Measurements from ENCODE around the gene NTM.

NTM gene

GRCh38 chr11:132187386-132187785 is 817.0 kb downstream of the NTM start:
- DNase-seq (ENCODE audit: low read depth) = no peak
- TF ChIP-seq CTCF (conservative IDR thresholded peaks at IDR 0.05; ENCODE audit: low read length) = 0 out of 2 replicates have a peak, but pooled peaks have one; percentile 10
- no peak overlapping the region for H3K4me3 ChIP-seq (ENCODE audit: low read length)

GRCh38 chr11:132187814-132188213 is 817.4 kb downstream of the NTM start:
- no peak for TF ChIP-seq CTCF (conservative IDR thresholded peaks at IDR 0.05; ENCODE audit: low read length)
- peak; percentile 54 for DNase-seq (ENCODE audit: low read depth)

GRCh38 chr11:132196928-132197327 is 826.5 kb downstream of the NTM start:
- TF ChIP-seq CTCF (conservative IDR thresholded peaks at IDR 0.05; ENCODE audit: low read length) = no peak
- no peak for DNase-seq (ENCODE audit: low read depth)
- H3K4me3 ChIP-seq (ENCODE audit: low read length) = no peak overlapping the region

More at GRCh38 chr11:132187814-132188213, 817.4 kb downstream of the NTM start:
- no peak overlapping the region for H3K4me3 ChIP-seq (ENCODE audit: low read length)

- H3K4me3 ChIP-seq (ENCODE audit: low read length) = no peak overlapping the region
- no peak for DNase-seq (ENCODE audit: low read depth)
- no peak for TF ChIP-seq CTCF (conservative IDR thresholded peaks at IDR 0.05; ENCODE audit: low read length)
These were observed 830.0 kb downstream of the NTM start for GRCh38 chr11:132200353-132200936.

GRCh38 chr11:132202621-132203020 is 832.2 kb downstream of the NTM start:
- peak; percentile 55 for DNase-seq (ENCODE audit: low read depth)
- no peak overlapping the region for H3K4me3 ChIP-seq (ENCODE audit: low read length)
- no peak for TF ChIP-seq CTCF (conservative IDR thresholded peaks at IDR 0.05; ENCODE audit: low read length)

GRCh38 chr11:132205006-132205405 is 834.6 kb downstream of the NTM start:
- H3K4me3 ChIP-seq (ENCODE audit: low read length) = no peak overlapping the region
- no peak for TF ChIP-seq CTCF (conservative IDR thresholded peaks at IDR 0.05; ENCODE audit: low read length)

GRCh38 chr11:132205496-132205895 is 835.1 kb downstream of the NTM start:
- no peak for DNase-seq (ENCODE audit: low read depth)
- H3K4me3 ChIP-seq (ENCODE audit: low read length) = no peak overlapping the region
- no peak for TF ChIP-seq CTCF (conservative IDR thresholded peaks at IDR 0.05; ENCODE audit: low read length)

More at GRCh38 chr11:132205006-132205405, 834.6 kb downstream of the NTM start:
- no peak for DNase-seq (ENCODE audit: low read depth)
